ENCODE results near the gene AKAP8. TPM values are rescaled to one million over a fixed set of nuclear protein-coding genes. Genes with fewer than 3 reads are reported as not detected.
A peak's percentile ranks its signal among the peaks of the same experiment; 100 is the strongest.

The AKAP8 gene
- total and polyA plus RNA-seq, 9 of the 15 experiments (the other 6 are each of a cell fraction or from before 2014, with no cell fraction given), result 3.4 to 56.5 (median 15.0) TPM

GRCh38 chr19:15379083-15379998 lies at the start of gene AKAP8 (continued):
- TF ChIP-seq E2F6 (IDR thresholded peaks at IDR 0.05; ENCODE audit: borderline replicate concordance in 1 of 2, extremely low read depth in 1 of 2, insufficient read depth in 1 of 2, insufficient read length in 1 of 2, low read depth in 1 of 2, low read length in 1 of 2, poor library complexity in 1 of 2, severe bottlenecking in 1 of 2) (peak in 1 of 2 experiments; percentile 40), ZNF316 (IDR thresholded peaks at IDR 0.05) (no peak), XRCC5 (IDR thresholded peaks at IDR 0.05; ENCODE audit: low read depth, low read length) (no peak), ERF (CRISPR knock-in tag; IDR thresholded peaks at IDR 0.05) (peak; percentile 87), CGGBP1 (CRISPR knock-in tag; IDR thresholded peaks at IDR 0.05) (no peak), CBX8 (IDR thresholded peaks at IDR 0.05; ENCODE audit: borderline replicate concordance, extremely low read depth, low read depth, low read length, poor library complexity, severe bottlenecking) (no peak), SMAD3 (CRISPR knock-in tag; conservative IDR thresholded peaks at IDR 0.05) (no peak), TRIM24 (IDR thresholded peaks at IDR 0.05) (no peak), ZKSCAN8 (CRISPR knock-in tag; IDR thresholded peaks at IDR 0.05) (no peak), MCM5 (IDR thresholded peaks at IDR 0.05; ENCODE audit: low read depth) (no peak), ZNF24 (IDR thresholded peaks at IDR 0.05) (no peak), ZNF584 (CRISPR knock-in tag; IDR thresholded peaks at IDR 0.05; ENCODE audit: low read depth) (no peak), SRSF1 (IDR thresholded peaks at IDR 0.05; ENCODE audit: low read depth, low read length) (no peak), SNRNP70 (optimal IDR thresholded peaks at IDR 0.05; ENCODE audit: low read depth, low read length) (no peak), CBFA2T3 (IDR thresholded peaks at IDR 0.05) (no peak), ZNF134 (CRISPR knock-in tag; conservative IDR thresholded peaks at IDR 0.05) (no peak), NFIX (CRISPR knock-in tag; IDR thresholded peaks at IDR 0.05; ENCODE audit: low read depth) (no peak), ZNF707 (CRISPR knock-in tag; conservative IDR thresholded peaks at IDR 0.05) (no peak)
- TF ChIP-seq, protein P1, sequence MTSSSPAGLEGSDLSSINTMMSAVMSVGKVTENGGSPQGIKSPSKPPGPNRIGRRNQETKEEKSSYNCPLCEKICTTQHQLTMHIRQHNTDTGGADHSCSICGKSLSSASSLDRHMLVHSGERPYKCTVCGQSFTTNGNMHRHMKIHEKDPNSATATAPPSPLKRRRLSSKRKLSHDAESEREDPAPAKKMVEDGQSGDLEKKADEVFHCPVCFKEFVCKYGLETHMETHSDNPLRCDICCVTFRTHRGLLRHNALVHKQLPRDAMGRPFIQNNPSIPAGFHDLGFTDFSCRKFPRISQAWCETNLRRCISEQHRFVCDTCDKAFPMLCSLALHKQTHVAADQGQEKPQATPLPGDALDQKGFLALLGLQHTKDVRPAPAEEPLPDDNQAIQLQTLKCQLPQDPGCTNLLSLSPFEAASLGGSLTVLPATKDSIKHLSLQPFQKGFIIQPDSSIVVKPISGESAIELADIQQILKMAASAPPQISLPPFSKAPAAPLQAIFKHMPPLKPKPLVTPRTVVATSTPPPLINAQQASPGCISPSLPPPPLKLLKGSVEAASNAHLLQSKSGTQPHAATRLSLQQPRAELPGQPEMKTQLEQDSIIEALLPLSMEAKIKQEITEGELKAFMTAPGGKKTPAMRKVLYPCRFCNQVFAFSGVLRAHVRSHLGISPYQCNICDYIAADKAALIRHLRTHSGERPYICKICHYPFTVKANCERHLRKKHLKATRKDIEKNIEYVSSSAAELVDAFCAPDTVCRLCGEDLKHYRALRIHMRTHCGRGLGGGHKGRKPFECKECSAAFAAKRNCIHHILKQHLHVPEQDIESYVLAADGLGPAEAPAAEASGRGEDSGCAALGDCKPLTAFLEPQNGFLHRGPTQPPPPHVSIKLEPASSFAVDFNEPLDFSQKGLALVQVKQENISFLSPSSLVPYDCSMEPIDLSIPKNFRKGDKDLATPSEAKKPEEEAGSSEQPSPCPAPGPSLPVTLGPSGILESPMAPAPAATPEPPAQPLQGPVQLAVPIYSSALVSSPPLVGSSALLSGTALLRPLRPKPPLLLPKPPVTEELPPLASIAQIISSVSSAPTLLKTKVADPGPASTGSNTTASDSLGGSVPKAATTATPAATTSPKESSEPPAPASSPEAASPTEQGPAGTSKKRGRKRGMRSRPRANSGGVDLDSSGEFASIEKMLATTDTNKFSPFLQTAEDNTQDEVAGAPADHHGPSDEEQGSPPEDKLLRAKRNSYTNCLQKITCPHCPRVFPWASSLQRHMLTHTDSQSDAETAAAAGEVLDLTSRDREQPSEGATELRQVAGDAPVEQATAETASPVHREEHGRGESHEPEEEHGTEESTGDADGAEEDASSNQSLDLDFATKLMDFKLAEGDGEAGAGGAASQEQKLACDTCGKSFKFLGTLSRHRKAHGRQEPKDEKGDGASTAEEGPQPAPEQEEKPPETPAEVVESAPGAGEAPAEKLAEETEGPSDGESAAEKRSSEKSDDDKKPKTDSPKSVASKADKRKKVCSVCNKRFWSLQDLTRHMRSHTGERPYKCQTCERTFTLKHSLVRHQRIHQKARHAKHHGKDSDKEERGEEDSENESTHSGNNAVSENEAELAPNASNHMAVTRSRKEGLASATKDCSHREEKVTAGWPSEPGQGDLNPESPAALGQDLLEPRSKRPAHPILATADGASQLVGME (CRISPR knock-in tag; IDR thresholded peaks at IDR 0.05), result no peak; the same call in 1 of the 2 replicates
- TF ChIP-seq, protein P2, sequence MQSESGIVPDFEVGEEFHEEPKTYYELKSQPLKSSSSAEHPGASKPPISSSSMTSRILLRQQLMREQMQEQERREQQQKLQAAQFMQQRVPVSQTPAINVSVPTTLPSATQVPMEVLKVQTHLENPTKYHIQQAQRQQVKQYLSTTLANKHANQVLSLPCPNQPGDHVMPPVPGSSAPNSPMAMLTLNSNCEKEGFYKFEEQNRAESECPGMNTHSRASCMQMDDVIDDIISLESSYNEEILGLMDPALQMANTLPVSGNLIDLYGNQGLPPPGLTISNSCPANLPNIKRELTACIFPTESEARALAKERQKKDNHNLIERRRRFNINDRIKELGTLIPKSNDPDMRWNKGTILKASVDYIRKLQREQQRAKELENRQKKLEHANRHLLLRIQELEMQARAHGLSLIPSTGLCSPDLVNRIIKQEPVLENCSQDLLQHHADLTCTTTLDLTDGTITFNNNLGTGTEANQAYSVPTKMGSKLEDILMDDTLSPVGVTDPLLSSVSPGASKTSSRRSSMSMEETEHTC (IDR thresholded peaks at IDR 0.05), result no peak
